Measurements from ENCODE around the gene TRIM14. TPM values are rescaled to one million over a fixed set of nuclear protein-coding genes. Genes with fewer than 3 reads are reported as not detected.

Gene TRIM14
- total and polyA plus RNA-seq, 2 of the 13 experiments (the other 11 are each of a cell fraction or from before 2014, with no cell fraction given): 9.2 to 13.0 TPM

- TF ChIP-seq TFDP2 (CRISPR knock-in tag; IDR thresholded peaks at IDR 0.05): no peak
- TF ChIP-seq REL (CRISPR knock-in tag; conservative IDR thresholded peaks at IDR 0.05): no peak
- no peak for TF ChIP-seq TCF12 (IDR thresholded peaks at IDR 0.05)
- TF ChIP-seq TCF12 (CRISPR knock-in tag; IDR thresholded peaks at IDR 0.05): no peak
- TF ChIP-seq ELK4 (CRISPR knock-in tag; IDR thresholded peaks at IDR 0.05; ENCODE audit: borderline replicate concordance): no peak
These were observed 37.4 kb downstream of the TRIM14 start (continued) for GRCh38 chr9:98081477-98082219.

GRCh38 chr9:98080780-98081179 is 38.2 kb downstream of the TRIM14 start:
- ChIA-PET CTCF (ENCODE audit: low intra/inter-chr PET ratio, low total read pairs) (no interaction called here), POLR2A (interaction anchor here (0.5 to 1.2 kb wide), 3 partner anchors 18 to 24 kb away, joined by 3 read pairs; partner anchors contain the start of gene NANS)
- no peaks in the 10 kb centered on the region for H3K79me2 ChIP-seq (ENCODE audit: insufficient read depth, low read length)
- peaks cover 33% of the 10 kb centered on the region for H3K4me1 ChIP-seq (ENCODE audit: insufficient read depth, low read length)
- H4K20me1 ChIP-seq (ENCODE audit: insufficient read depth, low read length): no peaks in the 10 kb centered on the region
- H2AFZ ChIP-seq (ENCODE audit: low read length): no peak overlapping the region
- no peaks in the 10 kb centered on the region for H3K9me3 ChIP-seq (ENCODE audit: low read length)
- 98% methylated on average over 9 of the region's 12 CpGs for WGBS (ENCODE audit: low lambda C conversion rate)
- no peak for DNase-seq (ENCODE audit: low spot score)
- BruUV-seq (replicated peaks): no TSS peak
- ATAC-seq: no peak
- no peaks in the 10 kb centered on the region for H3K27me3 ChIP-seq (ENCODE audit: control insufficient read depth in 1 of 2, insufficient read depth in 2 of 2, low read length in 2 of 2)
- no peak overlapping the region for H3K4me3 ChIP-seq (replicated peaks in 1 of 3; ENCODE audit: insufficient read depth in 1 of 3, low read depth in 2 of 3, low read length in 3 of 3)
- intact Hi-C loops (cut with micrococcal nuclease; ENCODE audit: unreplicated experiment): no loop called here
- no peak for FAIRE-seq
- no peak overlapping the region for H3K9ac ChIP-seq (ENCODE audit: insufficient read depth, low read depth, low read length)
- H3K36me3 ChIP-seq (replicated peaks in 1 of 2; ENCODE audit: control insufficient read depth in 1 of 2, insufficient read depth in 2 of 2, low read length in 2 of 2): peaks cover 17 to 69% of the 10 kb centered on the region in 2 experiments
- no peak overlapping the region for H3K27ac ChIP-seq (ENCODE audit: extremely low read length, insufficient read depth, low read length)
- H3K4me2 ChIP-seq (ENCODE audit: low read depth, low read length): no peak overlapping the region
- in situ Hi-C loops (cut with HindIII; ENCODE audit: extremely low pct_ligation_motif_present, low pct_unique_long_range_greater_than_20kb): no loop called here
- TF ChIP-seq ZNF142 (CRISPR knock-in tag; IDR thresholded peaks at IDR 0.05) (no peak), ZFP82 (CRISPR knock-in tag; IDR thresholded peaks at IDR 0.05; ENCODE audit: borderline replicate concordance) (no peak), IRF9 (CRISPR knock-in tag; IDR thresholded peaks at IDR 0.05; ENCODE audit: borderline replicate concordance) (no peak), SCMH1 (CRISPR knock-in tag; IDR thresholded peaks at IDR 0.05; ENCODE audit: borderline replicate concordance) (no peak), ZNF816 (CRISPR knock-in tag; IDR thresholded peaks at IDR 0.05; ENCODE audit: borderline replicate concordance) (no peak), ZNF333 (CRISPR knock-in tag; IDR thresholded peaks at IDR 0.05; ENCODE audit: borderline replicate concordance) (no peak), NCOA2 (CRISPR knock-in tag; IDR thresholded peaks at IDR 0.05) (no peak), HNRNPK (IDR thresholded peaks at IDR 0.05; ENCODE audit: low read depth, low read length, poor library complexity, severe bottlenecking) (no peak)

Measured in HepG2 (cell line).